MCF 10A (cell line): ENCODE data around the gene TNRC18. TPM values are rescaled to one million over a fixed set of nuclear protein-coding genes. Genes with fewer than 3 reads are reported as not detected.

Source experiments
- BruUV-seq: library from RNA; stranded (reverse); fragments of 400-500 nt; replicated peaks from 2 replicates; lab custom pipeline; 2021; lab: Mats Ljungman, UMichigan
- CTCF ChIA-PET: fragments of 300-600 bp; sonication (Branson Sonifier 250); formaldehyde crosslinking; extraction: SDS; loops from one replicate; lab custom pipeline; 2021; ENCODE audit warnings: antibody characterized with exemption, inconsistent platforms; lab: Yijun Ruan, JAX
- POLR2A ChIA-PET: fragments of 300-600, 350-650 bp; sonication (Branson Sonifier 250); formaldehyde crosslinking; extraction: SDS; loops from one replicate; lab custom pipeline; 2020; ENCODE audit warnings: antibody characterized with exemption, inconsistent platforms; lab: Yijun Ruan, JAX
- DNase-seq: peaks from one replicate; pipeline ENCODE4 v3.0.0-alpha.2; 2018; ENCODE audit not compliant: unreplicated experiment
- H3K27ac Mint-ChIP-seq: one replicate; pipeline ENCODE4 v1.8.0; 2022; ENCODE audit warnings: mild to moderate bottlenecking, low read depth, mixed read lengths; ENCODE audit not compliant: unreplicated experiment
- H3K27me3 Mint-ChIP-seq: one replicate; pipeline ENCODE4 v1.8.0; 2022; ENCODE audit warnings: mixed read lengths; ENCODE audit not compliant: insufficient read depth, unreplicated experiment
- H3K36me3 Mint-ChIP-seq: one replicate; pipeline ENCODE4 v1.8.0; 2022; ENCODE audit warnings: mild to moderate bottlenecking, moderate library complexity, mixed read lengths; ENCODE audit not compliant: insufficient read depth, unreplicated experiment
- H3K4me1 Mint-ChIP-seq: one replicate; pipeline ENCODE4 v1.8.0; 2022; ENCODE audit warnings: mixed read lengths; ENCODE audit not compliant: insufficient read depth, unreplicated experiment
- H3K4me3 Mint-ChIP-seq: one replicate; pipeline ENCODE4 v1.8.0; 2022; ENCODE audit warnings: mild to moderate bottlenecking, moderate library complexity, mixed read lengths; ENCODE audit not compliant: unreplicated experiment
- H3K9me3 Mint-ChIP-seq: one replicate; pipeline ENCODE4 v1.8.0; 2022; ENCODE audit warnings: mixed read lengths; ENCODE audit not compliant: unreplicated experiment
- CTCF ChIP-seq: fragments of 200-600 bp; IDR thresholded peaks from one replicate; pipeline ENCODE4 v1.8.0; 2022; ENCODE audit warnings: antibody characterized with exemption, mild to moderate bottlenecking; ENCODE audit not compliant: unreplicated experiment
- intact Hi-C: fragments of 100-400 bp; cut with micrococcal nuclease; formaldehyde crosslinking; loops from 2 replicates; pipeline ENCODE4 v1.14.1; 2022
- total RNA-seq: library from RNA; stranded (reverse); gene quantifications from 2 replicates; pipeline ENCODE4 v1.2.3, GENCODE V29; 2022

The TNRC18 gene
- total RNA-seq, 1 experiment from 2014 or later: 132 TPM

GRCh38 chr7:5436003-5436678 lies 12.5 kb upstream of the TNRC18 start:
- H3K4me1 Mint-ChIP-seq: peaks cover 7% of the 10 kb centered on the region
- CTCF ChIA-PET: interaction anchor here (0.7 to 2.4 kb wide), 4 partner anchors 11 to 52 kb away, joined by 3 to 6 read pairs (median 4); no protein-coding TSS in a partner anchor
- TF ChIP-seq CTCF: no peak
- H3K27me3 Mint-ChIP-seq: no peaks in the 10 kb centered on the region
- DNase-seq: no peak
- H3K27ac Mint-ChIP-seq: no peak overlapping the region
- peaks cover 32% of the 10 kb centered on the region for H3K36me3 Mint-ChIP-seq
- H3K9me3 Mint-ChIP-seq: no peaks in the 10 kb centered on the region
- no TSS peak for BruUV-seq
- no peak overlapping the region for H3K4me3 Mint-ChIP-seq
- intact Hi-C loops: no loop called here
- POLR2A ChIA-PET: interaction anchor here (0.7 to 1.4 kb wide), 5 partner anchors 8 to 19 kb away, joined by 3 to 11 read pairs (median 4); partner anchors contain the start of gene TNRC18

GRCh38 chr7:5435291-5436002 lies 11.8 kb upstream of the TNRC18 start:
- no peak overlapping the region for H3K4me3 Mint-ChIP-seq
- ChIA-PET POLR2A (interaction anchor here (1.0 kb wide), 3 partner anchors 9 to 13 kb away, joined by 4 to 5 read pairs (median 4); no protein-coding TSS in a partner anchor), CTCF (interaction anchor here (0.6 kb wide), 3 partner anchors 10 to 60 kb away, joined by 3 to 4 read pairs (median 3); no protein-coding TSS in a partner anchor)
- TF ChIP-seq CTCF: no peak
- intact Hi-C loops: no loop called here
- DNase-seq: no peak
- no peak overlapping the region for H3K27ac Mint-ChIP-seq
- peaks cover 10% of the 10 kb centered on the region for H3K4me1 Mint-ChIP-seq
- no peaks in the 10 kb centered on the region for H3K9me3 Mint-ChIP-seq
- peaks cover 35% of the 10 kb centered on the region for H3K36me3 Mint-ChIP-seq
- no peaks in the 10 kb centered on the region for H3K27me3 Mint-ChIP-seq
- BruUV-seq: no TSS peak

GRCh38 chr7:5433181-5433580 lies 9.5 kb upstream of the TNRC18 start:
- Mint-ChIP-seq H3K36me3 (peaks cover 38% of the 10 kb centered on the region), H3K27me3 (no peaks in the 10 kb centered on the region), H3K4me3 (no peak overlapping the region), H3K9me3 (no peaks in the 10 kb centered on the region), H3K27ac (no peak overlapping the region), H3K4me1 (peaks cover 21% of the 10 kb centered on the region)
- no TSS peak for BruUV-seq
- no peak for DNase-seq
- ChIA-PET POLR2A (interaction anchor here (4.3 kb wide), 1 partner anchor 8 kb away, joined by 24 read pairs; no protein-coding TSS in a partner anchor), CTCF (interaction anchor here (0.6 kb wide), 1 partner anchor 13 kb away, joined by 3 read pairs; no protein-coding TSS in a partner anchor)
- TF ChIP-seq CTCF: no peak
- intact Hi-C loops: no loop called here

GRCh38 chr7:5432691-5433090 lies 9.1 kb upstream of the TNRC18 start:
- H3K4me3 Mint-ChIP-seq: no peak overlapping the region
- POLR2A ChIA-PET: interaction anchor here (4.3 kb wide), 1 partner anchor 9 kb away, joined by 24 read pairs; no protein-coding TSS in a partner anchor
- intact Hi-C loops: no loop called here
- peaks cover 21% of the 10 kb centered on the region for H3K4me1 Mint-ChIP-seq
- peaks cover 38% of the 10 kb centered on the region for H3K36me3 Mint-ChIP-seq
- no peak for TF ChIP-seq CTCF
- no TSS peak for BruUV-seq
- no peak for DNase-seq
- CTCF ChIA-PET: interaction anchor here (0.6 to 1.5 kb wide), 5 partner anchors 9 to 67 kb away, joined by 3 to 6 read pairs (median 3); no protein-coding TSS in a partner anchor
- no peaks in the 10 kb centered on the region for H3K9me3 Mint-ChIP-seq
- H3K27ac Mint-ChIP-seq: no peak overlapping the region
- no peaks in the 10 kb centered on the region for H3K27me3 Mint-ChIP-seq
